KMS-11 (cell line): ENCODE measurements around the gene ITPRIP.

Experiments
- H2AFZ ChIP-seq: fragments of 200-600 bp; sonication (generic); 2 replicates; pipeline ENCODE4 v1.6.1; 2016; ENCODE audit warnings: antibody characterized with exemption, mixed run types, low read depth
- H3K27ac ChIP-seq: fragments of 200-600 bp; sonication (generic); 2 replicates; pipeline ENCODE4 v1.6.1; 2016; ENCODE audit warnings: mild to moderate bottlenecking, mixed run types
- H3K27me3 ChIP-seq: fragments of 200-600 bp; sonication (generic); 2 replicates; pipeline ENCODE4 v1.6.1; 2017; ENCODE audit warnings: mild to moderate bottlenecking, low read depth, mixed run types, moderate library complexity; ENCODE audit not compliant: insufficient read depth
- H3K36me3 ChIP-seq: fragments of 200-600 bp; sonication (generic); 2 replicates; pipeline ENCODE4 v1.6.1; 2017; ENCODE audit warnings: mild to moderate bottlenecking, mixed run types; ENCODE audit not compliant: insufficient read depth
- H3K4me1 ChIP-seq: fragments of 200-600 bp; sonication (generic); 2 replicates; pipeline ENCODE4 v1.6.1; 2016; ENCODE audit warnings: mild to moderate bottlenecking, low read depth, mixed run types; ENCODE audit not compliant: poor library complexity, severe bottlenecking
- H3K4me2 ChIP-seq: fragments of 200-600 bp; sonication (generic); 2 replicates; pipeline ENCODE4 v1.7.0; 2016; ENCODE audit warnings: mild to moderate bottlenecking, mixed run types
- H3K4me3 ChIP-seq: fragments of 200-600 bp; sonication (generic); IDR thresholded peaks from 2 replicates; pipeline ENCODE4 v1.6.1; 2017; ENCODE audit warnings: low read depth, low read length, mixed read lengths; ENCODE audit not compliant: insufficient read depth
- H3K79me2 ChIP-seq: fragments of 200-600 bp; sonication (generic); 2 replicates; pipeline ENCODE4 v1.6.1; 2016; ENCODE audit warnings: low read depth, mixed run types; ENCODE audit not compliant: insufficient read depth
- H3K9ac ChIP-seq: fragments of 200-600 bp; sonication (generic); 2 replicates; pipeline ENCODE4 v1.6.1; 2016; ENCODE audit warnings: mild to moderate bottlenecking, mixed run types
- H4K20me1 ChIP-seq: fragments of 200-600 bp; sonication (generic); 2 replicates; pipeline ENCODE4 v1.6.1; 2016; ENCODE audit warnings: mild to moderate bottlenecking, mixed run types; ENCODE audit not compliant: insufficient read depth
- TF ChIP-seq, protein P1 (sequence below): fragments of 200-600 bp; sonication (generic); conservative IDR thresholded peaks from 2 replicates; pipeline ENCODE4 v1.6.1; 2017; ENCODE audit warnings: low read depth, mild to moderate bottlenecking, antibody characterized with exemption, low read length, moderate library complexity, mixed read lengths

Gene ITPRIP

DNA sequence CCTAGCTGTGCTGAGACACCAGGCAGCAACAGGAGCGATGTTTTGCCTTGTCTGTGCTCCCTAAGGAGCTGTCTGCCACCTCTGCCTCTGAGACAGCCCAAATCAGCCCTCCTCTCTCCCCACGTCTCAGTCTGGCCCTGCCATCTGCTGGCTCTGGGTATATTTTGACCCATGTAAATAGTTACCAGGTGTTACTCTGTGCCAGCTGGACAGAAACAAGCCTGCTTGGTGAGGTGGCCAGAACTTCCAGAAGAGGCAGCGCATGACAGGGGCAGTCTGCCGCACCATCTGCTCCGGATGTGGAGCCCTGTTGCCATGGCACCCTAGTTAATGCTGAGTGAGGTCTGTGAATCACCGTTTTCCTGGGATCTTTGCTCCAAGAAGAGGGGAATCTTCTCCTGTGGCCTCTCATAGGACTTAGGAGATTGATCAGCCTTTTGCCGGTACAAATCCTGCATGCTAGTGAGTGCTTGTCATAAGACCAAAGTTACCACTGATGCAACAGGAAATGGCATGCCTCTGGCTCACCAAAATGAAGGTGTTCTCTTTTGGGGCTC lies 37.5 kb downstream of the ITPRIP start:
- no peak overlapping the region for H3K4me2 ChIP-seq
- TF ChIP-seq, protein P1, sequence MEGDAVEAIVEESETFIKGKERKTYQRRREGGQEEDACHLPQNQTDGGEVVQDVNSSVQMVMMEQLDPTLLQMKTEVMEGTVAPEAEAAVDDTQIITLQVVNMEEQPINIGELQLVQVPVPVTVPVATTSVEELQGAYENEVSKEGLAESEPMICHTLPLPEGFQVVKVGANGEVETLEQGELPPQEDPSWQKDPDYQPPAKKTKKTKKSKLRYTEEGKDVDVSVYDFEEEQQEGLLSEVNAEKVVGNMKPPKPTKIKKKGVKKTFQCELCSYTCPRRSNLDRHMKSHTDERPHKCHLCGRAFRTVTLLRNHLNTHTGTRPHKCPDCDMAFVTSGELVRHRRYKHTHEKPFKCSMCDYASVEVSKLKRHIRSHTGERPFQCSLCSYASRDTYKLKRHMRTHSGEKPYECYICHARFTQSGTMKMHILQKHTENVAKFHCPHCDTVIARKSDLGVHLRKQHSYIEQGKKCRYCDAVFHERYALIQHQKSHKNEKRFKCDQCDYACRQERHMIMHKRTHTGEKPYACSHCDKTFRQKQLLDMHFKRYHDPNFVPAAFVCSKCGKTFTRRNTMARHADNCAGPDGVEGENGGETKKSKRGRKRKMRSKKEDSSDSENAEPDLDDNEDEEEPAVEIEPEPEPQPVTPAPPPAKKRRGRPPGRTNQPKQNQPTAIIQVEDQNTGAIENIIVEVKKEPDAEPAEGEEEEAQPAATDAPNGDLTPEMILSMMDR = no peak
- H3K27ac ChIP-seq = no peak overlapping the region
- no peaks in the 10 kb centered on the region for H3K36me3 ChIP-seq
- H3K27me3 ChIP-seq = no peaks in the 10 kb centered on the region
- H3K4me1 ChIP-seq = no peaks in the 10 kb centered on the region
- no peaks in the 10 kb centered on the region for H3K79me2 ChIP-seq
- no peak overlapping the region for H3K9ac ChIP-seq
- H2AFZ ChIP-seq = no peak overlapping the region
- H4K20me1 ChIP-seq = no peaks in the 10 kb centered on the region
- no peak overlapping the region for H3K4me3 ChIP-seq

DNA sequence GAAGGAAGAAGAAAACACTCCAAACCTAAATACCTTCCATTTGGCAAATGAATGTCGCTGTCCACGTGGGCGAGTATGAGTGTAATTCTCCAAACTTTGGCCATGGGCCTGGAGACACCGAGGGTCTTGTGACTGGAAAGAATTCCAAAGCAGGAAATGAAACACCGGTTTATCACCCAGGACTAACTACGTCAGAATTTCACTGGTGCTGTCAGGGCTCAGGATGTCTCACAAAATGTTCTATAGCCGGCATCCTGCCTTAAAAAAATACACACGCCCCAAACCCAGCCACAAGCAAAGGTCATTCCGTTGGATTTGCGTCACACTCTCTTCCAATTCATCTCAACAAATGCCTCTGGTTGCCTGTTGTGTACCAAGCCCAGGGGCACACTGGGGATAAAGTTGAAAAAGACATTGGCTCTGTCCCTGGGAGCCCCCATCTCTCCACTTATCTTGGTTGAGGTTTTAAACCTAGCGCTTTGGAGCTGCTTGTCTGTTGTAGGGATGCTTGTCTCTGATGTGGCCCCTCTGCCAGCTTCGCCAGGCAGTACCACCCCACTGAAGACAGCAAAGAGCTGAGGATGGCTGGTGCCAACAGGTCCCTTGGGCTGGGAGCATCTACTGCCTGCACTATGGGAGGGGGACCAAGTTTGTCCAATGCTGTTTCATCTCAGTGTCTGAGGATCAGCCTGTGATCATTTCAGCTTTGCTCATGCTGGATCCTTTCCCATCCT lies 38.1 kb downstream of the ITPRIP start:
- H3K4me2 ChIP-seq = no peak overlapping the region
- no peaks in the 10 kb centered on the region for H3K36me3 ChIP-seq
- H3K79me2 ChIP-seq = no peaks in the 10 kb centered on the region
- no peak overlapping the region for H3K27ac ChIP-seq
- H3K4me3 ChIP-seq = no peak overlapping the region
- H3K27me3 ChIP-seq = no peaks in the 10 kb centered on the region
- no peaks in the 10 kb centered on the region for H4K20me1 ChIP-seq
- no peak overlapping the region for H2AFZ ChIP-seq
- H3K4me1 ChIP-seq = no peaks in the 10 kb centered on the region
- TF ChIP-seq, protein P1 = no peak
- H3K9ac ChIP-seq = no peak overlapping the region

DNA sequence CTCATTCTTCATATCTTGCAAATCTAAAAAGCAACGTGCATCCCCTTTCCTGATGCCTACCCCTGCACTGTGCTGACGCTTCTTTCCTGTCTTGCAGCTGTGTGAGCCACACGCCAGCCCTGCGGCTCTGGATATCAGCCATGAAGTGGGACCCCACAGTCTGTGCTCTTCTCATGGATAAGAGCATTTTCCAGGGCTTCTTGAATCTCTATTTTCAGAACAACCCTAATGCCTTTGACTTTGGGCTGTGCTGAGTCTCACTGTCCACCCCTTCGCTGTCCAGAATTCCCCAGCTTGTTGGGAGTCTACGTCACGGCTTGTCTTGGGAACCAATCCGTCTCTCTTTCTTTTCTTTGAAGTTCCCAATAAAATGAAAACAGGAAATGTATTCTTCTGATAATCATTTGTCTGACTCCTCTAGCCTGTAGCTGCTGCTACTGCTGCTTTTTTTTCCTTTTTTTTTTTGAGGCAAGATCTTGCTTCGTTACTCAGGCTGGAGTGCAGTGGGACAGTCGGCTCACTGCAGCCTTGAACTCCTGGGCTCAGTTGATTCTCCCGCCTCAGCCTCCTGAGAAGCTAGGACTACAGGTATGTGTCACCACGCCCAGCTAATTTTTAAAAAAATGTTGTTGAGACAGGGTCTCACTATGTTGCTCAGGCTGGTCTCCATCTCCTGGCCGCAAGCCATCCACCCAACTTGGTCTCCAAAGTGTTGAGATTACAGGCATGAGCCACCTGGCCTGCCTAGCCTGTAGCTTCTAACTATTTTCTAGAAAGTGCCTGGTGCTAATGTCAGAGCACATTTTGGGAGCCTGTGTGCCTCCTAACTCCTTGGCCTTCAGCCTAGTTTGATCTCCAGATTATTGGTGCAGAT lies 39.0 kb downstream of the ITPRIP start:
- TF ChIP-seq, protein P1 = no peak
- no peak overlapping the region for H3K27ac ChIP-seq

DNA sequence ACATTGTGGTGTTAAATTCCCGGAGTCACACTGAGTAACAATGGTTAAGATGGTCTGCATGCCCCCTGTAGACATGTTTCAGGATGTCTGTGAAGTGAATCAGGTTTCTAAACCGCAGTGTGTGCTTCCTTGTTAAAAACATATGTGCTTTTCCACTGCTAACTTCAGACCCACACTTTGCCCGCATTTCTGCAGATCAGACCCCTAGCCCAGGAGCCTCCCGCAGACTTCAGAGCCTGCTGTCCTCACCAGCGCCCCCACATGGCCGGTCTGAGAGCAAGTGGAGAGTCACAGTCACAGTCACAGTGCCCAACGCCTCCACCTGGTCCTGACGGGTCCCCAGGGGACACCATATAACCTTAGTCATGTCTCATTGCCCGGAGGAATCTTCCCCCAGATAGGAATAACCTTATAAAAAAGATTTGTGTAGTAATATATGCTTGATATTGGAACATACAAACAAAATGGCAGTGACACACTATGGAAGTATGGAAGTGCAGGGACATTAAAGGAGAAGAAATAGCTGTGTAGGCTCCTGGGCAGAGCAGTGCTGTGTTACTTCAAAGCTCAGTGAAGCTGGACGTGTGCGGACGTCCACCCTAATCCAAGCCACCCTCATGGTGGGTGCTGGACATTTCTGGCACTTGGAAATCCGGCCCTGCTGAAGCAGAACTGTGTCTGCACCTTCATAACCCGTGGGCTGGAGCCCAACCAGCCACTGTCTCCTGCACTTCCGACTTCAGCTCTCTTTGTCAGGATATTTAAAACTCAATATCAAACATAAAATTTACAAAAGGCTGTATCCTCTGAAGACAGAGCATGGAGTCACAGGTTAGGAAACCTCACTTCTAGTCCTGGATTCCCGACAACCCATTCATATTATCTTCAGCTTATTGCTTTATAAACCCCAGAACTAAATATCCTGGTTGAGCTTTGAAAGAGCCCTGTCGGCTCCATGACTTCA lies 40.3 kb downstream of the ITPRIP start:
- Histone ChIP-seq H3K36me3 (no peaks in the 10 kb centered on the region), H3K9ac (no peak overlapping the region), H3K27me3 (no peaks in the 10 kb centered on the region), H4K20me1 (no peaks in the 10 kb centered on the region), H3K4me1 (no peaks in the 10 kb centered on the region), H2AFZ (no peak overlapping the region), H3K79me2 (no peaks in the 10 kb centered on the region), H3K4me2 (no peak overlapping the region), H3K4me3 (no peak overlapping the region), H3K27ac (no peak overlapping the region)
- TF ChIP-seq, protein P1 = peak; percentile 40; the same call in 1 of the 2 replicates

More for the DNA sequence above, 39.0 kb downstream of the ITPRIP start:
- no peak overlapping the region for H3K9ac ChIP-seq
- no peaks in the 10 kb centered on the region for H3K4me1 ChIP-seq
- no peaks in the 10 kb centered on the region for H3K36me3 ChIP-seq
- H4K20me1 ChIP-seq = no peaks in the 10 kb centered on the region
- H3K4me3 ChIP-seq = no peak overlapping the region
- no peaks in the 10 kb centered on the region for H3K79me2 ChIP-seq
- no peak overlapping the region for H3K4me2 ChIP-seq
- no peak overlapping the region for H2AFZ ChIP-seq
- H3K27me3 ChIP-seq = no peaks in the 10 kb centered on the region
